ENCODE results near the gene KRTAP5-7. TPM values are rescaled to one million over a fixed set of nuclear protein-coding genes. Genes with fewer than 3 reads are reported as not detected.

Gene KRTAP5-7
- total and polyA plus RNA-seq, 2 of the 8 experiments (the other 6 are each of a cell fraction or from before 2014, with no cell fraction given): not detected

DNA sequence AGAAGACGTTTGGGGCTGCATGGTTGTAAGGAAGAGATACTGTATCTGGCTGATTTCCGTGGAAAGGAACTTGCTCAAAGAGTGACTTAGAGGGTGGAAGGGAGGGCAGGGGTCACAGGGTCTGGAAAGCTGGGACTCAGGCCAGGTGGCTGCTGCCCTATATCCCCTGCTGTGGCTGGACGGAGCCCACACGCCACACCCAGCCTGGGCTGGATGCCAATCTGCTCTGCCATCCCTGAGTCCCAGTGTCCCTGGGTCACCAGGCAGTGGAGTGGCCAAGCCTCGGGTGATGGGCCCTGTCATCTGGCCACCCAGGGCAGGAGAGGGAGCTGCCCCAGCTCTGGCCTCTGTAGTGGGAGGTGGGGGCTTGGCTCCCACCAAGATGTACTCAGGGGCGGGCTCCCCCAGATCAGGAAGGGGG lies 26.5 kb upstream of the KRTAP5-7 start:
- Histone ChIP-seq H4K5ac (ENCODE audit: insufficient read length, low read depth, low read length) (no peak overlapping the region), H3K27ac (ENCODE audit: low read depth, low read length) (no peak overlapping the region), H3K9me3 (ENCODE audit: insufficient read depth in 2 of 2, low read depth in 1 of 2, low read length in 1 of 2) (no peaks in the 10 kb centered on the region), H2BK12ac (ENCODE audit: low read depth, low read length) (no peak overlapping the region), H2BK5ac (ENCODE audit: low read depth, low read length) (no peak overlapping the region), H3K4me3 (ENCODE audit: extremely low read depth in 1 of 4, insufficient read depth in 2 of 4, low read depth in 3 of 4, low read length in 4 of 4) (no peak overlapping the region), H3K23ac (ENCODE audit: insufficient read length) (no peak overlapping the region), H3K14ac (ENCODE audit: insufficient read length) (no peak overlapping the region), H3K79me1 (ENCODE audit: low read depth, low read length) (no peaks in the 10 kb centered on the region), H3K4ac (replicated peaks; ENCODE audit: insufficient read length, low read depth, low read length) (no peak overlapping the region), H3K23me2 (ENCODE audit: low read depth, low read length) (no peaks in the 10 kb centered on the region), H4K8ac (ENCODE audit: extremely low read depth, insufficient read depth, low read length) (no peak overlapping the region; the same call in 1 of the 2 replicates), H2BK15ac (ENCODE audit: low read length) (no peak overlapping the region), H3K4me1 (replicated peaks in 1 of 4; ENCODE audit: control insufficient read depth in 3 of 4, insufficient read depth in 4 of 4, low read length in 3 of 4) (peaks cover 0 to 8% (median 5%) of the 10 kb centered on the region in 4 experiments; a peak in 5 of 7 replicates), H3K36me3 (ENCODE audit: control insufficient read depth in 2 of 4, insufficient read depth in 4 of 4, low read length in 3 of 4) (peaks cover 3 to 11% (median 6%) of the 10 kb centered on the region in 4 experiments; a peak in 5 of 8 replicates), H3K9ac (replicated peaks in 1 of 4; ENCODE audit: extremely low read depth in 1 of 4, low read depth in 3 of 4, low read length in 3 of 4) (no peak overlapping the region), H3K4me2 (ENCODE audit: insufficient read depth in 1 of 2, low read depth in 2 of 2, low read length in 2 of 2) (no peak overlapping the region), H4K20me1 (replicated peaks in 1 of 2; ENCODE audit: control insufficient read depth in 1 of 2, insufficient read depth in 2 of 2, low read length in 2 of 2) (peaks cover 0 to 1% of the 10 kb centered on the region in 2 experiments), H4K91ac (replicated peaks; ENCODE audit: insufficient read length, low read length) (no peak overlapping the region), H2BK120ac (replicated peaks; ENCODE audit: low read depth, low read length) (no peak overlapping the region), H3K79me2 (ENCODE audit: control insufficient read depth in 1 of 2, insufficient read depth in 2 of 2, low read length in 2 of 2) (no peaks in the 10 kb centered on the region), H2AFZ (ENCODE audit: low read length) (no peak overlapping the region), H3K27me3 (replicated peaks in 1 of 4; ENCODE audit: control insufficient read depth in 3 of 4, extremely low read depth in 1 of 4, insufficient read depth in 3 of 4, low read length in 3 of 4) (no peaks in the 10 kb centered on the region), H2BK20ac (ENCODE audit: low read length) (no peak overlapping the region), H2AK5ac (ENCODE audit: low read depth, low read length) (no peak overlapping the region), H3K18ac (ENCODE audit: extremely low read depth, low read length) (no peak overlapping the region), H3K56ac (replicated peaks; ENCODE audit: insufficient read length, low read depth, low read length) (no peak overlapping the region)
- ChIA-PET POLR2A (ENCODE audit: partially characterized antibody) (no interaction called here), CTCF (ENCODE audit: partially characterized antibody) (interaction anchor here (1.5 kb wide), 1 partner anchor 63 kb away, joined by 5 read pairs; no protein-coding TSS in a partner anchor)
- no peak for FAIRE-seq
- WGBS, 2 experiments (ENCODE audit: extremely low coverage in 1 of 2, insufficient coverage in 1 of 2, insufficient read length in 1 of 2, insufficient replicate concordance in 2 of 2, low coverage in 1 of 2, low lambda C conversion rate in 2 of 2, missing lambda C conversion rate in 1 of 2): 66% methylated on average over 6 of the region's 6 CpGs; no CpG with 5 or more reads in 1 of the 2 experiments
- DNase-seq (ENCODE audit: low read depth in 1 of 2, low spot score in 2 of 2): no peak
- no peak for TF ChIP-seq USF2 (IDR thresholded peaks at IDR 0.05; ENCODE audit: low read length)
- TF ChIP-seq RXRA (IDR thresholded peaks at IDR 0.05; ENCODE audit: insufficient read depth, low read depth, low read length): no peak
- TF ChIP-seq RFX5 (IDR thresholded peaks at IDR 0.05; ENCODE audit: borderline replicate concordance, low read depth, low read length): no peak
- no peak for TF ChIP-seq CREB1 (IDR thresholded peaks at IDR 0.05)
- no peak for TF ChIP-seq JUN (IDR thresholded peaks at IDR 0.05; ENCODE audit: low read depth, low read length)
- TF ChIP-seq HDAC6 (IDR thresholded peaks at IDR 0.05; ENCODE audit: low read depth, low read length): no peak
- TF ChIP-seq TBP (IDR thresholded peaks at IDR 0.05; ENCODE audit: low read depth, low read length): no peak
- no peak for TF ChIP-seq CHD1 (IDR thresholded peaks at IDR 0.05; ENCODE audit: low read depth, low read length)
- no peak for TF ChIP-seq YY1 (IDR thresholded peaks at IDR 0.05; ENCODE audit: low read depth, low read length)
- TF ChIP-seq POLR2AphosphoS5 (IDR thresholded peaks at IDR 0.05; ENCODE audit: low read depth, low read length): no peak
- TF ChIP-seq CHD2 (IDR thresholded peaks at IDR 0.05; ENCODE audit: low read length): no peak
- no peak for TF ChIP-seq KDM4A (IDR thresholded peaks at IDR 0.05; ENCODE audit: low read depth, low read length, severe bottlenecking)
- TF ChIP-seq, protein P1, sequence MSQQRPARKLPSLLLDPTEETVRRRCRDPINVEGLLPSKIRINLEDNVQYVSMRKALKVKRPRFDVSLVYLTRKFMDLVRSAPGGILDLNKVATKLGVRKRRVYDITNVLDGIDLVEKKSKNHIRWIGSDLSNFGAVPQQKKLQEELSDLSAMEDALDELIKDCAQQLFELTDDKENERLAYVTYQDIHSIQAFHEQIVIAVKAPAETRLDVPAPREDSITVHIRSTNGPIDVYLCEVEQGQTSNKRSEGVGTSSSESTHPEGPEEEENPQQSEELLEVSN (IDR thresholded peaks at IDR 0.05): no peak
